Stimulated activated CD4-positive, alpha-beta T cell treated with anti-CD3 and anti-CD28 coated beads, Interleukin-12 subunit alpha, Interleukin-12 subunit beta, amount 100 ng/mL, for 4 hours (primary cell): ENCODE measurements around the gene NLK.
"Not testable (repeated sequence)": the region's sequence is repeated elsewhere in the genome, so short reads cannot be mapped to it uniquely, and the experiment has no call there.

Experiments used
- DNase-seq: peaks from one replicate; pipeline ENCODE4 v3.0.0-alpha.2; 2020

The NLK gene

GRCh38 chr17:28211811-28212210 lies 169.3 kb downstream of the NLK start:
- no peak for DNase-seq

- DNase-seq: not testable (repeated sequence)
Observed at GRCh38 chr17:28213578-28213977, 171.1 kb downstream of the NLK start.

- no peak for DNase-seq
Observed at GRCh38 chr17:28216052-28216451, 173.6 kb downstream of the NLK start.

GRCh38 chr17:28216528-28216927 lies 174.1 kb downstream of the NLK start:
- DNase-seq: no peak

- no peak for DNase-seq
Observed at GRCh38 chr17:28219771-28220170, 177.3 kb downstream of the NLK start.

GRCh38 chr17:28221751-28222414 lies 179.4 kb downstream of the NLK start:
- no peak for DNase-seq

GRCh38 chr17:28225271-28225670 lies 182.8 kb downstream of the NLK start:
- DNase-seq: no peak

GRCh38 chr17:28225867-28226266 lies 183.4 kb downstream of the NLK start:
- DNase-seq: no peak

GRCh38 chr17:28226563-28227315 lies 184.3 kb downstream of the NLK start:
- DNase-seq: no peak

- DNase-seq: peak; percentile 15
Observed at GRCh38 chr17:28227316-28228108, 185.0 kb downstream of the NLK start.

- no peak for DNase-seq
Observed at GRCh38 chr17:28228109-28228840, 185.8 kb downstream of the NLK start.

GRCh38 chr17:28228986-28229729 lies 186.7 kb downstream of the NLK start:
- no peak for DNase-seq

- no peak for DNase-seq
Observed at GRCh38 chr17:28230011-28230410, 187.5 kb downstream of the NLK start.

- DNase-seq: not testable (repeated sequence)
Observed at GRCh38 chr17:28230607-28231006, 188.1 kb downstream of the NLK start.

GRCh38 chr17:28231624-28232023 lies 189.1 kb downstream of the NLK start:
- not testable (repeated sequence) for DNase-seq

GRCh38 chr17:28232966-28233870 lies 190.7 kb downstream of the NLK start:
- not testable (repeated sequence) for DNase-seq

GRCh38 chr17:28233872-28234856 lies 191.7 kb downstream of the NLK start:
- not testable (repeated sequence) for DNase-seq

GRCh38 chr17:28235066-28235700 lies 192.7 kb downstream of the NLK start:
- DNase-seq: not testable (repeated sequence)

GRCh38 chr17:28236033-28236653 lies 193.7 kb downstream of the NLK start:
- not testable (repeated sequence) for DNase-seq
